CD4-positive, alpha-beta T cell treated with Interleukin-1 beta for 1 hour (primary cell): ENCODE results near the gene DAPK1.

Source experiments
- DNase-seq, 2 donors: peaks; one replicate each; pipeline ENCODE4 v3.0.0-alpha.2; 2020 to 2022

DAPK1 gene

GRCh38 chr9:87751423-87751822 lies 253.8 kb downstream of the DAPK1 start:
- no peak for DNase-seq

GRCh38 chr9:87751868-87752267 lies 254.2 kb downstream of the DAPK1 start:
- no peak for DNase-seq

- DNase-seq: no peak
Observed at GRCh38 chr9:87753313-87753712, 255.6 kb downstream of the DAPK1 start.
